ENCODE measurements around the gene PDCD2.
"Not testable (repeated sequence)": the region's sequence is repeated elsewhere in the genome, so short reads cannot be mapped to it uniquely, and the experiment has no call there.

The PDCD2 gene

GRCh38 chr6:170545405-170545804 lies 39.0 kb downstream of the PDCD2 start:
- DNase-seq, result no peak

- no peak for DNase-seq
Observed at GRCh38 chr6:170542031-170542719, 42.3 kb downstream of the PDCD2 start.

- DNase-seq, result no peak
Observed at GRCh38 chr6:170537329-170537728, 47.1 kb downstream of the PDCD2 start.

GRCh38 chr6:170536671-170537070 lies 47.8 kb downstream of the PDCD2 start:
- DNase-seq, result no peak

GRCh38 chr6:170535004-170535403 lies 49.4 kb downstream of the PDCD2 start:
- DNase-seq, result no peak

GRCh38 chr6:170533792-170534191 lies 50.6 kb downstream of the PDCD2 start:
- no peak for DNase-seq

GRCh38 chr6:170532867-170533488 lies 51.5 kb downstream of the PDCD2 start:
- DNase-seq, result no peak

- peak; percentile 59 for DNase-seq
Observed at GRCh38 chr6:170529839-170530469, 54.5 kb downstream of the PDCD2 start.

- not testable (repeated sequence) for DNase-seq
Observed at GRCh38 chr6:170527995-170528394, 56.4 kb downstream of the PDCD2 start.

- no peak for DNase-seq
Observed at GRCh38 chr6:170525795-170526194, 58.6 kb downstream of the PDCD2 start.

All from CD4-positive, alpha-beta T cell treated with Interleukin-4 for 4 hours (primary cell).